COLO829 (cell line): ENCODE data around the gene RALGAPB.
"Not testable (repeated sequence)": the region's sequence is repeated elsewhere in the genome, so short reads cannot be mapped to it uniquely, and the experiment has no call there.

Source experiments
- DNase-seq: peaks from one replicate; pipeline ENCODE4 v3.0.0; 2012; ENCODE audit warnings: low spot score

The RALGAPB gene

GRCh38 chr20:38472513-38473366 is at the start of gene RALGAPB:
Gene RALGAPB, plus strand, starts transcription at chr20:38472843. Its CDS starts 15,590 bp downstream, at chr20:38488433.
- DNase-seq: peak; percentile 99

GRCh38 chr20:38423541-38423940 is 49.1 kb upstream of the RALGAPB start:
- DNase-seq: no peak

DNA sequence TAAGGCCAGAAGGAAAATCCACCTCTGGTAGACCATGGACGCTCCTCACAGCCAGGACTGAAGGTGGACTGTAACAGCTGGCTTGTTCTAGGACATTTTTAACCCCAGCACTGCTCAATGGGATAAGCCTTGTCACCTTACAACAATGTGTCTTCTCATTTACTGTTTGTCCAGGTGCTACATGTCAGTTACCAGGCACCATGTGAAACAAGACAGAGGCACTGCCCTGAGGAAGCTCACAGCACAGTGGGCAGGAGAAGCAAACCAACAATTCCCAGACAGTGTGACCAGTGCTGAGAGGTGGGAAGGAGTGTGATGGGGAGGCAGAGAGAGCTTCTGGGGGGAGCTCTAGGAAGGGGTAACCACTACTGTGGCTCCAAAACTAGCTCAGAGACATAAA is 48.2 kb upstream of the RALGAPB start:
- DNase-seq: no peak

DNA sequence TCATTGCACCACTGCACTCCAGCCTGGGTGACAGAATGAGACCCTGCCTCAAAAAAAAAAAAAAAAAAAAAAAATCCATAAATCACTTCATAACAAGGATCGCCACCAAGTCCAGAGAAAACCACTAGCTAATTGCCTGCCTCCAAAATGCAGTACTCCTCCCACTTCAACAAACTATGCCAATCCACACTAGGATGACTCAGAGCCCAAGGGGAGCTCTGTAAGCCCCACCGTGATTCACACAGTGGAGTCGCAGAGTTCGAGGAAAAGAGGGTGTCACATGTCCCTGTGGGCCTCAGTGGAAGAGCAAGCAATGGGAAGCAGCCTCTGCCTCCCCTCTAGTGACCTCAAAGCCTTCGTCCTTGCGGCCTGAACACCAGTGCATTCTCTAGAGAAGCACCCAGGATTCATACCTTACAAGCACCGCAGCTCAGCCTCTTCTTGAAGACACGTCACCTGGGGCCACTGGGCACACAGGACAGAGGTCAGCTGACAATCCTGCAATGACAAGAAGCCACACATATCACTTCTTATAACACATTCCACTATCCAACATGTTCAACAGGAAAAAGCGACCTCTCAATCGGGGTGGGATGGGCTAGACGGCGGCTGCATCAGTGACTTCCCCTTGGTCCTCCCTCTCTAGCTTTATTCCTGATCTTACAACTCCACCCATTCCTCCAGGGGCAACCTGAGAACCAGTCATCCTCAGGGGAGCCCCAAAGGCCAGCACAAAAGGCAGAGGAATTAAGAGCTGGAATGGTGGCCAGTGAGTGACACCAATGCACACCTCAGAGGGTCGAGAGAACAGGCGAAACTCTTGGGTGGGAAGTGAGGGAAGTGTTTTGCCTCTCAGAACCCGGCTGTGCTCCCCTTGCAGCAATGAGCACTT is 46.4 kb upstream of the RALGAPB start:
- peak; percentile 94 for DNase-seq

DNA sequence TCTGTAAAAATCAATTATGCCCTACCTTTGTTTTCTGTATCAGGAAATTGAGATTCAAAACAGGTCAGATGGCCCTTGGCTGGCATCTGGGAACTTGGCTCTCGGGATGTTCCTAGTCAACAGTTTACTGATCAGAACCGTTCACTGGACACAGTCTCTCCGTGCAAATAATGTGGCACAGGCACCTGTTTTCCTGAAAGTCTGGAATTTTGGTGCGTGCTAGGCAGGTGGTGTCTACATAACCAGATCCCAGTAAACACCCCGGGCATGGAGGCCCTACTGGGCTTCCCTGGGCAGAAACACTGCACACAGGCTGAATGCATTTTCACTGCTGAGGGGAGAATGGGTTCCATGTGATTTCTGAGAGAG is 45.0 kb upstream of the RALGAPB start:
- no peak for DNase-seq

- DNase-seq: no peak
Measured at GRCh38 chr20:38428800-38429199, 43.8 kb upstream of the RALGAPB start.

- DNase-seq: no peak
Measured at GRCh38 chr20:38429301-38429700, 43.3 kb upstream of the RALGAPB start.

GRCh38 chr20:38430679-38431325 is 41.8 kb upstream of the RALGAPB start:
- DNase-seq: no peak

DNA sequence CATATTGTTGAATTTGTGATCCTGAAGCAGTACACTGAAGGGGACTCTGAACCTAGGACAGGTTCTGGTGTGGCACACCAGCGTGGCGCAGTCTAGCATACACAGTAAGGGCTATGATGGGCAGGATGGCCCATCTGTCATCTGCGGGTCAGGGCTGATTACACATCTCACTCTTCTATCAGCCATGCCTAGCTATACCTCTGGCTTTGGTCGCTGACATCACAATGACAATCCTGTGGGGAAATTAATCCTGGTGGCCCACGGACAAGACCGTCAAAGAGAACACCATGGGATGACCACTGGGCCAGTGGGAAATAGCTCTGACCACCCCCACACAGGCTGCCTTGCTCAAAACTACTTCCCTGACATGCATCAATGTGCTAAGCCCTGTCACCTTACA is 40.4 kb upstream of the RALGAPB start:
- no peak for DNase-seq

DNA sequence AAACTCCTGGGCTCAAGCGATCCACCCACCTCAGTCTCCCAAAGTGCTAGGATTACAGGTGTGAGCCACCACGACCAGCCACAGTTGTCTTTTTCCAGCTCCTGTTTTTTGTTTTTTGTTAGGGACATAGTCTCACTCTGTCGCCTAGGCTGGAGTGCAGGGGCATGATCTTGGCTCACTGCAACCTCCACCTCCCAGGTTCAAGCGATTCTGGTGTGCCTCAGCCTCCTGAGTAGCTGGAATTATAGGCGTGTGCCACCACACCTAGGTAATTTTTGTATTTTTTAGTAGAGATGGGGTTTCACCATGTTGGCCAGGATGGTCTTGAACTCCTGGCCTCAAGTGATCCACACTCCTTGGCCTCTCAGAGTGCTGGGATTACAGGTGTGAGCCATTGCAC is 39.8 kb upstream of the RALGAPB start:
- not testable (repeated sequence) for DNase-seq

GRCh38 chr20:38433304-38433972 is 39.2 kb upstream of the RALGAPB start:
- DNase-seq: no peak

DNA sequence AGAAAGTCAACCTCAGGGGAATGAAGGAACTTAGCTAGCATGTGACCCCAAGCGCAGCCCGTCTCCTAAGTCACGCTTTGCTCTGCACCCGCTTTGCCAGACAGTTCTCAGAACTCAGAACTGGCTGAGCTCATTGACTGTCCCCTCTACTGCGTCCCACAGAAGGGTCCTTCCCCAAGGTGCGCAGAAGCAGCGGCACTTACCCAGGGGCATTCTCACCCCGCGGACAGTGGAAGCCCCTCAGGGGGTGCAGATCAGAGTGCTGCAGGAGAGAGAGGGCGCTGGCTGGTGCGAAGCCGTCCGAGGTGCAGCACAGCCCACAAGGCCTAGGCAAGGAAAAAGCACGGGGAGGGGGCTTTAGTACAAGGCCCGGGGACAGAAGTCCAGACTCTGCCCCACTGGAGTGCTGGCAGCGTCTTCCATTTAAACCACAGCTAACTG is 38.3 kb upstream of the RALGAPB start:
- DNase-seq: no peak

GRCh38 chr20:38434770-38435554 is 37.7 kb upstream of the RALGAPB start, which contains the start of gene SNHG17:
Gene SNHG17, minus strand, starts transcription at chr20:38435328.
- DNase-seq: peak; percentile 59

GRCh38 chr20:38435555-38435939 is 37.1 kb upstream of the RALGAPB start:
- DNase-seq: no peak

GRCh38 chr20:38437796-38438195 is 34.8 kb upstream of the RALGAPB start:
- DNase-seq: no peak

GRCh38 chr20:38441110-38441509 is 31.5 kb upstream of the RALGAPB start:
- DNase-seq: not testable (repeated sequence)

DNA sequence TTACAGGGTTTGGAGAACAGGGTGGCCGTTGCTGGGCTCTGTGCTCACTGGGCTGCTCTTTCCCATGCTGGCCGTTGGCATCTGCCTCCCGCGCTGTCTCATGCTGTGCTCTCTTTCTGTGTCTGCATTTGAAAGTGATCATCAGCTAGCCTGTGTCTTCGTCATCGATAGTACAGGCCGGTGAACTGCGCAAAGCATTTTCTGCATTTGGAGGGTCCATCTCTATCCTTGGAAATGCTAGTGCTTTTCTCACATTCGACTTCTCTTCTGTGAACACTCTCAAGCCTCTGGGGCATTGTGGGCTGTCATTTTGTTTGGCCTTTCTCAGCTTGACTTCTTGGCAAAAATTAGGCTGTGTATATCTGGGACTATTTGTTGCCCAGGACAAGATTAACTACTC is 30.7 kb upstream of the RALGAPB start:
- DNase-seq: no peak

- DNase-seq: no peak
Measured at GRCh38 chr20:38445381-38445796, 27.3 kb upstream of the RALGAPB start.

GRCh38 chr20:38445901-38446425 is 26.7 kb upstream of the RALGAPB start:
- DNase-seq: no peak

GRCh38 chr20:38446441-38447209 is 26.0 kb upstream of the RALGAPB start:
- peak; percentile 84 for DNase-seq
